SJSA1 (cell line): ENCODE data around the gene TCF7. TPM values are rescaled to one million over a fixed set of nuclear protein-coding genes. Genes with fewer than 3 reads are reported as not detected.
"Not testable (repeated sequence)": the region's sequence is repeated elsewhere in the genome, so short reads cannot be mapped to it uniquely, and the experiment has no call there.

ENCODE experiments used
- DNase-seq, 2 experiments: peaks; one replicate each; pipeline ENCODE4 v3.0.0-alpha.2; 2015 to 2020; ENCODE audit warnings: low spot score in 2 of 2, low read depth in 1 of 2
- H3K27ac ChIP-seq: fragments of 250-450 bp; sonication (Bioruptor Pico); 2 replicates; pipeline ENCODE4 v1.5.1; 2020; ENCODE audit warnings: mild to moderate bottlenecking, moderate library complexity
- H3K27me3 ChIP-seq: fragments of 250-450 bp; sonication (Bioruptor Pico); replicated peaks from 2 replicates; pipeline ENCODE4 v1.5.1; 2020; ENCODE audit warnings: mild to moderate bottlenecking, moderate library complexity
- H3K36me3 ChIP-seq: fragments of 250-450 bp; sonication (Bioruptor Pico); 2 replicates; pipeline ENCODE4 v1.5.1; 2020; ENCODE audit warnings: mild to moderate bottlenecking
- H3K4me1 ChIP-seq: fragments of 250-450 bp; sonication (Bioruptor Pico); replicated peaks from 2 replicates; pipeline ENCODE4 v1.6.1; 2021; ENCODE audit warnings: mild to moderate bottlenecking
- H3K4me3 ChIP-seq: fragments of 250-450 bp; sonication (Bioruptor Pico); 2 replicates; pipeline ENCODE4 v1.5.1; 2020; ENCODE audit warnings: mild to moderate bottlenecking
- H3K9me3 ChIP-seq: fragments of 250-450 bp; sonication (Bioruptor Pico); replicated peaks from 2 replicates; pipeline ENCODE4 v1.5.1; 2020; ENCODE audit warnings: mild to moderate bottlenecking
- total RNA-seq: library from RNA; depleted of rRNA; stranded (reverse); fragments of >200 nt; shearing (Covaris generic); gene quantifications from 2 replicates; pipeline ENCODE4 v1.2.3, GENCODE V29; 2014

Gene TCF7
- total RNA-seq, 1 experiment from 2014 or later, result 33.5 TPM

- Histone ChIP-seq H3K4me1 (peaks cover 22% of the 10 kb centered on the region), H3K27me3 (no peaks in the 10 kb centered on the region), H3K4me3 (no peak overlapping the region), H3K9me3 (no peaks in the 10 kb centered on the region), H3K36me3 (peaks cover 96% of the 10 kb centered on the region), H3K27ac (no peak overlapping the region)
- DNase-seq, result peak in 1 of 2 experiments; percentile 38
Measured at GRCh38 chr5:134145041-134145757, 30.7 kb downstream of the TCF7 start.

- Histone ChIP-seq H3K9me3 (no peaks in the 10 kb centered on the region), H3K27ac (no peak overlapping the region), H3K4me1 (peaks cover 14% of the 10 kb centered on the region), H3K4me3 (no peak overlapping the region), H3K27me3 (no peaks in the 10 kb centered on the region), H3K36me3 (peaks cover 96% of the 10 kb centered on the region)
- DNase-seq, result peak; percentile 80 to 90
Measured at GRCh38 chr5:134145779-134146581, 31.5 kb downstream of the TCF7 start.

- Histone ChIP-seq H3K36me3 (peaks cover 96% of the 10 kb centered on the region), H3K9me3 (no peaks in the 10 kb centered on the region), H3K27ac (no peak overlapping the region), H3K4me3 (no peak overlapping the region), H3K27me3 (no peaks in the 10 kb centered on the region), H3K4me1 (peaks cover 13% of the 10 kb centered on the region)
- DNase-seq, result peak in 1 of 2 experiments; percentile 52
Measured at GRCh38 chr5:134146651-134147518, 32.4 kb downstream of the TCF7 start.

- peaks cover 13% of the 10 kb centered on the region for H3K4me1 ChIP-seq
- no peak overlapping the region for H3K27ac ChIP-seq
- no peak overlapping the region for H3K4me3 ChIP-seq
- peak in 1 of 2 experiments; percentile 40 for DNase-seq
- H3K36me3 ChIP-seq, result peaks cover 99% of the 10 kb centered on the region
- no peaks in the 10 kb centered on the region for H3K9me3 ChIP-seq
- no peaks in the 10 kb centered on the region for H3K27me3 ChIP-seq
Measured at GRCh38 chr5:134148316-134148715, 33.8 kb downstream of the TCF7 start.

GRCh38 chr5:134148986-134149539 lies 34.6 kb downstream of the TCF7 start:
- peaks cover 99% of the 10 kb centered on the region for H3K36me3 ChIP-seq
- no peak overlapping the region for H3K27ac ChIP-seq
- H3K9me3 ChIP-seq, result no peaks in the 10 kb centered on the region
- peak in 1 of 2 experiments; percentile 12 for DNase-seq
- no peak overlapping the region for H3K4me3 ChIP-seq
- H3K27me3 ChIP-seq, result no peaks in the 10 kb centered on the region
- H3K4me1 ChIP-seq, result peaks cover 13% of the 10 kb centered on the region

GRCh38 chr5:134149571-134150303 lies 35.3 kb downstream of the TCF7 start:
- peak in 1 of 2 experiments; percentile 34 for DNase-seq
- H3K36me3 ChIP-seq, result peaks cover 96% of the 10 kb centered on the region
- peaks cover 13% of the 10 kb centered on the region for H3K4me1 ChIP-seq
- H3K27ac ChIP-seq, result no peak overlapping the region
- no peak overlapping the region for H3K4me3 ChIP-seq
- no peaks in the 10 kb centered on the region for H3K27me3 ChIP-seq
- H3K9me3 ChIP-seq, result no peaks in the 10 kb centered on the region

- Histone ChIP-seq H3K36me3 (peaks cover 96% of the 10 kb centered on the region), H3K27me3 (no peaks in the 10 kb centered on the region), H3K4me1 (peaks cover 5% of the 10 kb centered on the region), H3K4me3 (no peak overlapping the region), H3K9me3 (no peaks in the 10 kb centered on the region), H3K27ac (no peak overlapping the region)
- DNase-seq, result no peak
Measured at GRCh38 chr5:134151723-134152122, 37.2 kb downstream of the TCF7 start.

- not testable (repeated sequence) for H3K27me3 ChIP-seq, H3K27ac ChIP-seq, H3K9me3 ChIP-seq, H3K4me3 ChIP-seq, H3K4me1 ChIP-seq, DNase-seq
- peaks cover 96% of the 10 kb centered on the region for H3K36me3 ChIP-seq
Measured at GRCh38 chr5:134152173-134152832, 37.8 kb downstream of the TCF7 start.

GRCh38 chr5:134153241-134153640 lies 38.8 kb downstream of the TCF7 start:
- no peaks in the 10 kb centered on the region for H3K27me3 ChIP-seq

GRCh38 chr5:134153657-134154056 lies 39.2 kb downstream of the TCF7 start:
- no peak for DNase-seq
- no peak overlapping the region for H3K27ac ChIP-seq
- H3K4me3 ChIP-seq, result no peak overlapping the region
- H3K27me3 ChIP-seq, result no peaks in the 10 kb centered on the region
- no peaks in the 10 kb centered on the region for H3K4me1 ChIP-seq
- H3K36me3 ChIP-seq, result peaks cover 98% of the 10 kb centered on the region
- no peaks in the 10 kb centered on the region for H3K9me3 ChIP-seq

More at GRCh38 chr5:134153241-134153640, 38.8 kb downstream of the TCF7 start:
- Histone ChIP-seq H3K27ac (no peak overlapping the region), H3K4me1 (no peaks in the 10 kb centered on the region), H3K9me3 (no peaks in the 10 kb centered on the region), H3K4me3 (no peak overlapping the region), H3K36me3 (peaks cover 98% of the 10 kb centered on the region)
- DNase-seq, result peak in 1 of 2 experiments; percentile 36

GRCh38 chr5:134161513-134162395 lies 47.3 kb downstream of the TCF7 start:
- H3K4me3 ChIP-seq, result no peak overlapping the region
- H3K27ac ChIP-seq, result no peak overlapping the region
- H3K9me3 ChIP-seq, result no peaks in the 10 kb centered on the region; the same call in 1 of the 2 replicates
- no peaks in the 10 kb centered on the region for H3K4me1 ChIP-seq
- peak in 1 of 2 experiments; percentile 45 for DNase-seq
- peaks cover 96% of the 10 kb centered on the region for H3K36me3 ChIP-seq
- no peaks in the 10 kb centered on the region for H3K27me3 ChIP-seq
